Measurements from ENCODE around the gene SYNC. TPM values are rescaled to one million over a fixed set of nuclear protein-coding genes. Genes with fewer than 3 reads are reported as not detected.
"Not testable (repeated sequence)": the region's sequence is repeated elsewhere in the genome, so short reads cannot be mapped to it uniquely, and the experiment has no call there.

The SYNC gene
- total RNA-seq, 1 donor from 2014 or later, result 1.3 TPM

DNA sequence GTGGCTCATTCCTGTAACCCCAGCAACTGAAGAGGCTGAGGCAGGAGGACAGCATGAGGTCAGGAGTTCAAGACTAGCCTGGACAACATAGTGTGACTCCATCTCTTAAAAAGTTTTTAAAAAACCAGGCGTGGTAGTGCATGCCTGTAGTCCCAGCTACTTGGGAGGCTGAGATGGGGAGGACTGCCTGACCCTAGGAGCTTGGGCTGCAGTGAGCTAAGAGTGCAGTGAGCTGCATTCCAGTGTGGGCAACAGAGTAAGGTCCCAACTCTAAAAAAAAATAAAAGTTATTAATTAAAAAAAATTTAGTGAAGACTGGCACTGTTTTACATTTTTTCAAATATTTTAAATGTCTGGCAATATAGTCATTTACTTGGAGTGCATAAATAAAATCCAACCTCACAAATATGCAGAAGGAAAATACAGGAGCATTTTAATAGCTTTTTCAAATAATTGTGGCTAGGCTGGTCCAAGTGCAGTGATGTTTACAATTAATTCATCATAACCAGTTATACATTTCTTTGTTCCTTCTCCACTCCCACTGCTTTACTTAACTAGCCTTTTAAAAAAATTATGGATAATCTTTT is 63.0 kb downstream of the SYNC start:
- no peak overlapping the region for H3K4me3 Mint-ChIP-seq
- no peak overlapping the region for H3K27ac Mint-ChIP-seq
- TF ChIP-seq, protein P1, sequence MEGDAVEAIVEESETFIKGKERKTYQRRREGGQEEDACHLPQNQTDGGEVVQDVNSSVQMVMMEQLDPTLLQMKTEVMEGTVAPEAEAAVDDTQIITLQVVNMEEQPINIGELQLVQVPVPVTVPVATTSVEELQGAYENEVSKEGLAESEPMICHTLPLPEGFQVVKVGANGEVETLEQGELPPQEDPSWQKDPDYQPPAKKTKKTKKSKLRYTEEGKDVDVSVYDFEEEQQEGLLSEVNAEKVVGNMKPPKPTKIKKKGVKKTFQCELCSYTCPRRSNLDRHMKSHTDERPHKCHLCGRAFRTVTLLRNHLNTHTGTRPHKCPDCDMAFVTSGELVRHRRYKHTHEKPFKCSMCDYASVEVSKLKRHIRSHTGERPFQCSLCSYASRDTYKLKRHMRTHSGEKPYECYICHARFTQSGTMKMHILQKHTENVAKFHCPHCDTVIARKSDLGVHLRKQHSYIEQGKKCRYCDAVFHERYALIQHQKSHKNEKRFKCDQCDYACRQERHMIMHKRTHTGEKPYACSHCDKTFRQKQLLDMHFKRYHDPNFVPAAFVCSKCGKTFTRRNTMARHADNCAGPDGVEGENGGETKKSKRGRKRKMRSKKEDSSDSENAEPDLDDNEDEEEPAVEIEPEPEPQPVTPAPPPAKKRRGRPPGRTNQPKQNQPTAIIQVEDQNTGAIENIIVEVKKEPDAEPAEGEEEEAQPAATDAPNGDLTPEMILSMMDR (conservative IDR thresholded peaks at IDR 0.05), result no peak
- peaks cover 11% of the 10 kb centered on the region for H3K4me1 Mint-ChIP-seq (ENCODE audit: unreplicated experiment)
- no peak for DNase-seq (ENCODE audit: extremely low spot score, unreplicated experiment)
- H3K9me3 Mint-ChIP-seq, result no peaks in the 10 kb centered on the region
- H3K36me3 Mint-ChIP-seq, result peaks cover 12% of the 10 kb centered on the region
- H3K27me3 Mint-ChIP-seq, result no peaks in the 10 kb centered on the region

DNA sequence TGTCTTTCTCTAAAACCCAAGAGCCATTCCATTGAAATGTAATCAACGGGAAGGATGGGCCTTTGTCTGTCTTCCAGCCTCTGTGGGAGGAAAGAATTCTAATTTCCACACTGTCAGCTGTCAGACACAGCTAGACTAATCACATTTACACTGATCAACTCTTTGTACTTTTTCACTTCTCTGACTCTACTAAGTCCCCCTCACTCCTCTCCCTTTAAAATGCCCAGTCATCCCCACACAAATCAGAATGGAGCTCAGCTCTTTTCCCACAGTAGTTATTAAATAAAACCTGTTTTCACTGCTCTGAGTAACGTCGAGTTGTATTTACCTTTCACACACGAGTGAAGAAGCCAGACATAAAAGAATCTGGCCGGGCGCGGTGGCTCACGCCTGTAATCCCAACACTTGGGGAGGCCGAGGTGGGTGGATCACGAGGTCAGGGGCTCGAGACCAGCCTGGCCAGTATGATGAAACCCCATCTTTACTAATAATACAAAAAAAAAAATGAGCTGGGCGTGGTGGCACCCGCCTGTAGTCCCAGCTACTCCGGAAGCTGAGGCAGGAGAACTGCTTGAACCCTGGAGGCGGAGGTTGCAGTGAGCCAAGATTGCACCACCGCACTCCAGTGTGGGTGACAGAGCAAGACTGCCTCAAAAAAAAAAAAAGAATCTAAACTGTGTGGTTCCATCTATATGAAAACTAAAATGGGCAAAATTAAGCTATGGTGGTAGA is 65.5 kb downstream of the SYNC start:
- Mint-ChIP-seq H3K27ac (peak overlapping the region; percentile 91), H3K4me1 (ENCODE audit: unreplicated experiment) (peaks cover 7% of the 10 kb centered on the region), H3K36me3 (peaks cover 20% of the 10 kb centered on the region), H3K9me3 (no peaks in the 10 kb centered on the region), H3K4me3 (peak overlapping the region; percentile 48), H3K27me3 (no peaks in the 10 kb centered on the region)
- no peak for DNase-seq (ENCODE audit: extremely low spot score, unreplicated experiment)
- TF ChIP-seq, protein P1 (conservative IDR thresholded peaks at IDR 0.05), result no peak

DNA sequence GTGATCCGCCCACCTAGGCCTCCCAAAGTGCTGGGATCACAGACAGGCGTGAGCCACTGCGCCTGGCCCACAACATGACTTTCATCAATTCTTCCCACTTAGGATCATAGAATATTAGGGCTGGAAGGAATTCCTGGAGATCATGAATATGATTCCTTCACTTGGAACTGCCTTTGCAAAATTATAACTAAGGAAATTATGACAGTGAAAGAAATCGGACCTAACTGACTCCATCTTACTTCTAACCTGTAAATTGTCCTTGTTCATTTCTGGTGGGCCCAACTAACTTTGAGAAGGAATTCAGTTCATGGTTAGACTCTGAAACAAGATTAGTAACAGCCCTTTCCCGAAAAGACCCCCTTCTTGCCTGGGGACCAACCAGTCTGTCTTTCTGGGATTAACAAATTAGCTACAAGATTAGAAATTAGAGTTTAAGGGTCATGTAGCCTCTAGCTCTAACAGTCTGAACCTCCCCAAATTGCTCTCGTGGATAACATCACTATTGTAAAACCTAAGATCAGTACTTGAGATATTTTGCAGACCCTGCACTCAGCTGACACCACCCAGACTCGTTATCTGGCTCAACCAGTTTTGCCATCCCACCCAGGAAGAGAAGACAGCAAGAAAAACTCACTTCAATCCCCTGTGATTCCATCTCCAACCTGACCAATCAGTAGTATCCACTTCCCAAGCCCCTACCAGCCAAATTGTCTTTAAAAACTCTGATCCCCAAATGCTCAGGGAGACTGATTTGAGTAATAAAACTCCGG is 66.9 kb downstream of the SYNC start:
- Mint-ChIP-seq H3K27ac (peak overlapping the region; percentile 91), H3K36me3 (peaks cover 20% of the 10 kb centered on the region), H3K9me3 (no peaks in the 10 kb centered on the region), H3K4me1 (ENCODE audit: unreplicated experiment) (peaks cover 7% of the 10 kb centered on the region), H3K27me3 (no peaks in the 10 kb centered on the region), H3K4me3 (peak overlapping the region; percentile 30)
- TF ChIP-seq, protein P1 (conservative IDR thresholded peaks at IDR 0.05), result no peak
- DNase-seq (ENCODE audit: extremely low spot score, unreplicated experiment), result no peak

DNA sequence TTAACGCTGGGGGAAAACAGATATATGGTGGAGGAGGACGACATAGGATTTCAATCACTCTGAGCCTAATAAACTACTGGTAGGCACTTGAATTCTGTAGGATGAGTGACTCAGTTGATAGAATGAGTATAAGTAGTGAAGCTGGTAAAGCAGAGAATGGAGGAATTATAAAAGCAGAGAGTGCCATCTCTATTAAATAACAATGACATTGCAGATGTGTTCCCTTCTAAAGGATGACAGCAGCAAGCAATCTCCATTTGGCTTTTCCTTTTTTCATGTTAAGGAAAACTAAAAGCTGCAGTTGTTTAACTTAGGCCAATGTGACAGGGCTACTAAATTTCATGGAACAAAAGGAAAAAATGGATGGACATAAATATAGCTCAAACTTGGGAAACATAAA is 69.7 kb downstream of the SYNC start:
- Mint-ChIP-seq H3K9me3 (no peaks in the 10 kb centered on the region), H3K27me3 (no peaks in the 10 kb centered on the region), H3K4me1 (ENCODE audit: unreplicated experiment) (peaks cover 7% of the 10 kb centered on the region), H3K27ac (no peak overlapping the region), H3K36me3 (peaks cover 23% of the 10 kb centered on the region), H3K4me3 (no peak overlapping the region)
- TF ChIP-seq, protein P1 (conservative IDR thresholded peaks at IDR 0.05), result no peak
- no peak for DNase-seq (ENCODE audit: extremely low spot score, unreplicated experiment)

DNA sequence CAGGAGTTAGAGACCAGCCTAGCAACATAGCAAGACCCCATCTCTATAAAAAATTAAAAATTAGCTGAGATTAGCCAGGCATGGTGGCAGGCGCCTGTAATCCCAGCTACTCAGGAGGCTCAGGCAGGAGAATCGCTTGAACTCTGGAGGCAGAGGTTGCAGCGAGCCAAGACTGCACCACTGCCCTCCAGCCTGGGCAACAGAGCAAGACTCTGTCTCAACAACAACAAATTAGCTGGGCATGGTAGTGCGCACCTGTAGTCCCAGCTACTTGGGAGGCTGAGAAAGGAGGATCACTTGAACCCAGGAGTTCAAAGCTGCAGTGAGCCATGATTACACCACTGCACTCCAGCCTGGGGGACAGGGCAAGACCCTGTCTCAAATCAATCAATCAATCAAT is 72.4 kb downstream of the SYNC start:
- H3K27ac Mint-ChIP-seq; H3K4me3 Mint-ChIP-seq; H3K27me3 Mint-ChIP-seq; DNase-seq (ENCODE audit: extremely low spot score, unreplicated experiment); H3K4me1 Mint-ChIP-seq (ENCODE audit: unreplicated experiment); H3K9me3 Mint-ChIP-seq: not testable (repeated sequence)
- H3K36me3 Mint-ChIP-seq, result peaks cover 14% of the 10 kb centered on the region

Other genes with a start within 250 kb of the SYNC start
- gene ZBTB8B, start 237.7 kb downstream of the SYNC start, total RNA-seq (ENCODE audit: low replicate concordance), result 0.74 and 1.9 TPM in 2 replicates
- gene ZBTB8A, start 163.3 kb downstream of the SYNC start, total RNA-seq (ENCODE audit: low replicate concordance), result 5.4 and 9.5 TPM in 2 replicates
- gene ZBTB8OS, start 52.2 kb downstream of the SYNC start, total RNA-seq (ENCODE audit: low replicate concordance), result 41.7 and 49.8 TPM in 2 replicates
- 274 and 386 TPM in 2 replicates for gene RBBP4, start 51.6 kb downstream of the SYNC start, total RNA-seq (ENCODE audit: low replicate concordance)
- gene YARS1, start 114.6 kb upstream of the SYNC start, total RNA-seq (ENCODE audit: low replicate concordance), result 83.7 and 103 TPM in 2 replicates
- gene S100PBP, start 114.9 kb upstream of the SYNC start, total RNA-seq (ENCODE audit: low replicate concordance), result 27.0 and 53.8 TPM in 2 replicates
- gene FNDC5, start 168.1 kb upstream of the SYNC start, total RNA-seq (ENCODE audit: low replicate concordance), result 20.0 and 49.9 TPM in 2 replicates
- 1.0 and 2.0 TPM in 2 replicates for gene HPCA, start 183.7 kb upstream of the SYNC start, total RNA-seq (ENCODE audit: low replicate concordance)
- 42.1 and 129 TPM in 2 replicates for gene TMEM54, start 198.6 kb upstream of the SYNC start, total RNA-seq (ENCODE audit: low replicate concordance)